HEK293 (cell line): ENCODE data around the gene ATP13A3.

Experiments used
- CTCF ChIA-PET: fragments of 350-600 bp; formaldehyde crosslinking; extraction: SDS; loops from one replicate; lab custom pipeline; 2021; ENCODE audit warnings: antibody characterized with exemption; lab: Yijun Ruan, JAX
- POLR2A ChIA-PET: fragments of 300-600 bp; formaldehyde crosslinking; extraction: SDS; loops from one replicate; lab custom pipeline; 2020; ENCODE audit warnings: antibody characterized with exemption, inconsistent platforms; lab: Yijun Ruan, JAX
- H3K27ac ChIP-seq: fragments of 200-500 bp; sonication (Bioruptor generic); 2 replicates; pipeline ENCODE4 v1.5.1; 2014; ENCODE audit warnings: low read depth, low read length, control low read depth, inconsistent platforms; ENCODE audit errors: extremely low read depth
- H3K36me3 ChIP-seq, 2 experiments: fragments of 200-500 bp in 1 of 2; sonication (Bioruptor generic) in 1 of 2; 1 replicate in 1 of 2; 2 replicates in 1 of 2; pipeline ENCODE4 v1.5.1; 2014 to 2017; ENCODE audit warnings: inconsistent platforms in 2 of 2, low read length in 2 of 2; ENCODE audit not compliant: control insufficient read depth in 2 of 2, insufficient read depth in 1 of 2
- H3K4me1 ChIP-seq: fragments of 200-500 bp; sonication (Bioruptor generic); 2 replicates; pipeline ENCODE4 v1.5.1; 2014; ENCODE audit warnings: mild to moderate bottlenecking, low read length, inconsistent platforms; ENCODE audit not compliant: control insufficient read depth, insufficient read depth
- H3K4me3 ChIP-seq: 2 replicates; pipeline ENCODE4 v1.5.1; 2011; ENCODE audit warnings: low read depth, mild to moderate bottlenecking, control low read depth, low read length, moderate library complexity
- H3K9me3 ChIP-seq: fragments of 200-500 bp; sonication (Bioruptor generic); 2 replicates; pipeline ENCODE4 v1.5.1; 2014; ENCODE audit warnings: low read depth, low read length, inconsistent platforms; ENCODE audit not compliant: control insufficient read depth, insufficient read depth
- FEZF1 ChIP-seq: fragments of 450-650 bp; formaldehyde crosslinking; IDR thresholded peaks from 2 replicates; pipeline ENCODE4 v1.5.1; 2016; ENCODE audit warnings: missing biosample characterization, missing genetic modification characterization
- PRDM1 ChIP-seq: fragments of 450-650 bp; formaldehyde crosslinking; IDR thresholded peaks from 2 replicates; pipeline ENCODE4; 2016; ENCODE audit warnings: missing biosample characterization, missing genetic modification characterization
- PRDM10 ChIP-seq: fragments of 450-650 bp; formaldehyde crosslinking; IDR thresholded peaks from 2 replicates; pipeline ENCODE4 v1.5.1; 2016; ENCODE audit warnings: missing biosample characterization, missing genetic modification characterization
- PRDM6 ChIP-seq: fragments of 450-650 bp; formaldehyde crosslinking; IDR thresholded peaks from 2 replicates; pipeline ENCODE4 v1.5.1; 2017; ENCODE audit warnings: missing biosample characterization, missing genetic modification characterization
- ZBTB1 ChIP-seq: fragments of 450-650 bp; formaldehyde crosslinking; IDR thresholded peaks from 2 replicates; pipeline ENCODE4 v1.5.1; 2016; ENCODE audit warnings: missing biosample characterization, missing genetic modification characterization
- ZBTB6 ChIP-seq: fragments of 450-650 bp; formaldehyde crosslinking; IDR thresholded peaks from 2 replicates; pipeline ENCODE4 v1.5.1; 2017; ENCODE audit warnings: missing biosample characterization, missing genetic modification characterization
- ZNF10 ChIP-seq: fragments of 450-650 bp; formaldehyde crosslinking; IDR thresholded peaks from 2 replicates; pipeline ENCODE4 v1.5.1; 2017; ENCODE audit warnings: missing biosample characterization, missing genetic modification characterization
- ZNF112 ChIP-seq: fragments of 450-650 bp; formaldehyde crosslinking; IDR thresholded peaks from 2 replicates; pipeline ENCODE4 v1.5.0; 2017; ENCODE audit warnings: missing biosample characterization, missing genetic modification characterization
- ZNF274 ChIP-seq, 2 experiments: fragments of 200-500 bp in 1 of 2; fragments of 450-650 bp in 1 of 2; sonication (Bioruptor generic) in 1 of 2; formaldehyde crosslinking in 1 of 2; IDR thresholded peaks; 2 replicates each; pipeline versions ENCODE4 v1.5.1 to v1.6.1; 2014 to 2016; ENCODE audit warnings: borderline replicate concordance in 1 of 2, inconsistent platforms in 1 of 2, low read length in 1 of 2, missing biosample characterization in 1 of 2, missing genetic modification characterization in 1 of 2
- ZNF341 ChIP-seq: fragments of 450-650 bp; formaldehyde crosslinking; IDR thresholded peaks from 2 replicates; pipeline ENCODE4; 2016; ENCODE audit warnings: low read depth, missing biosample characterization, missing genetic modification characterization
- ZNF350 ChIP-seq: fragments of 450-650 bp; formaldehyde crosslinking; IDR thresholded peaks from 2 replicates; pipeline ENCODE4 v1.5.0; 2017; ENCODE audit warnings: missing biosample characterization, mild to moderate bottlenecking, missing genetic modification characterization
- ZNF521 ChIP-seq: fragments of 450-650 bp; formaldehyde crosslinking; IDR thresholded peaks from 2 replicates; pipeline ENCODE4 v1.5.1; 2017; ENCODE audit warnings: missing biosample characterization, mild to moderate bottlenecking, missing genetic modification characterization
- ZNF555 ChIP-seq: fragments of 450-650 bp; formaldehyde crosslinking; conservative IDR thresholded peaks from 2 replicates; pipeline ENCODE4 v1.5.1; 2017; ENCODE audit warnings: missing biosample characterization, mild to moderate bottlenecking, missing genetic modification characterization, inconsistent platforms
- ZNF677 ChIP-seq: fragments of 450-650 bp; IDR thresholded peaks from 2 replicates; pipeline ENCODE4 v1.5.0; 2018; ENCODE audit warnings: missing biosample characterization, mild to moderate bottlenecking, missing genetic modification characterization, moderate library complexity
- ZNF777 ChIP-seq: fragments of 450-650 bp; formaldehyde crosslinking; IDR thresholded peaks from 2 replicates; pipeline ENCODE4 v1.5.1; 2017; ENCODE audit warnings: missing biosample characterization, missing genetic modification characterization, borderline replicate concordance
- ZNF785 ChIP-seq: fragments of 450-650 bp; formaldehyde crosslinking; IDR thresholded peaks from 2 replicates; pipeline ENCODE4 v1.5.1; 2016; ENCODE audit warnings: missing biosample characterization, missing genetic modification characterization
- ZSCAN23 ChIP-seq: fragments of 450-650 bp; formaldehyde crosslinking; IDR thresholded peaks from 2 replicates; pipeline ENCODE4 v1.5.1; 2016; ENCODE audit warnings: missing biosample characterization, missing genetic modification characterization

ATP13A3 gene

GRCh38 chr3:194423317-194423716 is 63.5 kb downstream of the ATP13A3 start (continued):
- TF ChIP-seq PRDM1 (tag by site-specific recombination) (peak; percentile 62; the same call in 1 of the 2 replicates), FEZF1 (tag by site-specific recombination) (peak; percentile 44; the same call in 1 of the 2 replicates), ZBTB1 (tag by site-specific recombination) (no peak), ZBTB6 (tag by site-specific recombination) (no peak), ZNF350 (tag by site-specific recombination) (no peak), ZNF341 (tag by site-specific recombination) (no peak), ZNF521 (no peak), ZNF777 (tag by site-specific recombination) (no peak), ZNF785 (tag by site-specific recombination) (no peak), ZNF677 (tag by site-specific recombination) (peak; percentile 47; the same call in 1 of the 2 replicates)

- CTCF ChIA-PET, result interaction anchor here (0.7 to 1.1 kb wide), 2 partner anchors 19 to 174 kb away, joined by 3 to 4 read pairs; no protein-coding TSS in a partner anchor
- no peak overlapping the region for H3K27ac ChIP-seq
- POLR2A ChIA-PET, result interaction anchor here (0.8 kb wide), 1 partner anchor 11 kb away, joined by 3 read pairs; no protein-coding TSS in a partner anchor
- no peaks in the 10 kb centered on the region for H3K9me3 ChIP-seq
- H3K4me3 ChIP-seq, result no peak overlapping the region
- TF ChIP-seq ZSCAN23, result no peak
- TF ChIP-seq PRDM6 (tag by site-specific recombination), result peak; percentile 57
- peaks cover 14 to 74% of the 10 kb centered on the region in 2 experiments for H3K36me3 ChIP-seq
- H3K4me1 ChIP-seq, result peaks cover 10% of the 10 kb centered on the region
These were observed 64.6 kb downstream of the ATP13A3 start for GRCh38 chr3:194422188-194422587.

- Histone ChIP-seq H3K36me3 (peaks cover 5 to 70% of the 10 kb centered on the region in 2 experiments; a peak in 2 of 3 replicates), H3K9me3 (no peaks in the 10 kb centered on the region), H3K27ac (no peak overlapping the region), H3K4me1 (peaks cover 10% of the 10 kb centered on the region), H3K4me3 (no peak overlapping the region)
- POLR2A ChIA-PET, result no interaction called here
- TF ChIP-seq ZNF555 (tag by site-specific recombination) (no peak), ZNF274 (IDR thresholded peaks at IDR 0.05; ENCODE audit: low read length) (no peak), ZNF274 (tag by site-specific recombination; IDR thresholded peaks at IDR 0.05; ENCODE audit: borderline replicate concordance) (no peak)
- CTCF ChIA-PET, result no interaction called here
These were observed 68.1 kb downstream of the ATP13A3 start for GRCh38 chr3:194418671-194419070.

GRCh38 chr3:194407423-194407822 is 79.4 kb downstream of the ATP13A3 start:
- Histone ChIP-seq H3K4me3 (no peak overlapping the region), H3K4me1 (no peaks in the 10 kb centered on the region), H3K9me3 (no peaks in the 10 kb centered on the region), H3K27ac (no peak overlapping the region), H3K36me3 (peaks cover 0 to 63% of the 10 kb centered on the region in 2 experiments; a peak in 1 of 3 replicates)
- ChIA-PET POLR2A (no interaction called here), CTCF (interaction anchor here (0.8 to 5.3 kb wide), 5 partner anchors 10 to 72 kb away, joined by 3 to 38 read pairs (median 5); no protein-coding TSS in a partner anchor)
- TF ChIP-seq PRDM10 (peak; percentile 23; the same call in 1 of the 2 replicates), ZNF10 (tag by site-specific recombination) (no peak), ZNF112 (tag by site-specific recombination) (no peak)
